GM19238 (cell line): Measurements from ENCODE around the gene NEUROG1.
"Not testable (repeated sequence)": the region's sequence is repeated elsewhere in the genome, so short reads cannot be mapped to it uniquely, and the experiment has no call there.

Experiments
- DNase-seq: peaks from one replicate; pipeline ENCODE4 v3.0.0; 2011; ENCODE audit warnings: low spot score; ENCODE audit not compliant: insufficient read length

NEUROG1 gene

DNA sequence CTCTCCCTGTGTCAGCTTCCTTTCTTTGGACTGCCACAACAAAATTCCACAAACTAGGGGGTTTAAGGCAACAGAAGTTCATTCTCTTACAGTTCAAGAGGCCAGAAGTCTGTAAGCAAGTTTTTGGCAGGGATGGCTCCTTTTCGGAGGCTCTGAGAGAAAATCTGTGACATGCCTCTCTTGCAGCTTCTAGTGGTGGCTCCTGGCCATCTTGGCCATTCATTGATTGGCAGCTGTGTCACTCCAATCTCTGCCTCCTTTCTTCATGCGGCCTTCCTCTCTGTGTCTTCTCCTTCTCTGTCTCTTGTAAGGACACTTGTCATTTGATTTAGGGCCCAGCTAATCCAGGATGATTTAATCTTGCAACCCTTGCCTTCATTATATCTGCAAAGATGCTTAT, 2.0 kb upstream of the NEUROG1 start:
- DNase-seq = no peak

- DNase-seq = no peak
Observed at GRCh38 chr5:135537271-135537670, 1.5 kb upstream of the NEUROG1 start.

- no peak for DNase-seq
Observed at GRCh38 chr5:135535420-135535819, 344 bp downstream of the NEUROG1 start.

DNA sequence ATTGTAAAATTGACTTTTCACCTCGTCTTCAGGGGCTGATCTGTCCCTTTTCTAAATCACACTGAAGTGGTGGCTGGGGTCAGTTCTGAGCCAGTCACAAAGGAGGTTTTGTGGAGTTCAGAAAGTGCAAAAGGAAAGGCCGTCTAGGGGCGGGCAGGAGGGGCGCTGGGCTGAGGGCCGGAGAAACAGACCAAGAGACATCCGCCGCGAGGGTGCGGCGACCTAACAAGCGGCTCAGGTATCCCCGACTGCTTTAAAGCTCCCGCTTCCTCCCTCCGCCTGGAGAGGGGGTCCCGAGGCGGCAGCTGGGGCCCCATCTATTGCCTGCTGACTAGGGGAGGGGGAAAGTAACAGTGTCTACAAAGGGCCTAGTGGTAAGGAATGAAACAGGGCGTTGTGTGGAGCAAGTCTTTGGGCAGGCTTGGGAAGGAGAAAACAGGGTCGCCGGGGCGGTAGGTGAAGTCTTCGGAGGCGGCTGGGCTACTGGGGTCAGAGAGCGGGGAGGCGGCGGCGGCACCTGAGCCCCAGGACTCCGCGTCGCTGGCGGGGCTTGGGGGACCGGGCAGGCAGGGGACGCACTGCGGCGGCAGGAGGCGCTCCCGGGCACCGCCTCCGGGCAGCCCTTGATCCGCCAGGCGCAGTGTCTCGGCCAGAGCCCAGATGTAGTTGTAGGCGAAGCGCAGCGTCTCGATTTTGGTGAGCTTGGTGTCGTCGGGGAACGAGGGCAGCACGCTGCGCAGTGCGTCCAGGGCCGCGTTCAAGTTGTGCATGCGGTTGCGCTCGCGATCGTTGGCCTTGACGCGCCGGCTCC, 950 bp downstream of the NEUROG1 start:
- no peak for DNase-seq

DNA sequence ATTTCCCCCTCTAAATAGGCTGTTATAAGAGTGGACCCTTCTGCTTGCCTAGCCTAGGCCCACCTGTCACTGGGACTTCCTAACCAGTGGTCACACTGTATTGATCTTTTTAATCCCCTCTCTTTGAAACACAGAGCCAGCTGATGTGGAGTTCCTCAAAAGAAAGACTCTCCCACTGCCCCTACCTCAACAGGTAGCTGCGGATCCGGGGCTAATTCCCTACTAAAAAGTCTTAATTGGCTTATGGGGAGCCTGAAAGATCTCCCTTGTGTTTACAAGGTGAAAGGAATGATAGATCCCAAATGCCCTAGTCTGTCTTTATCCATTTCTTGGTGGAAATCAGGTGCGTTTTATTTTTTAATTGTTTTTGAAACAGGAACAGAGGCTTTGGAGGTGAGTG, 2.0 kb downstream of the NEUROG1 start:
- no peak for DNase-seq

DNA sequence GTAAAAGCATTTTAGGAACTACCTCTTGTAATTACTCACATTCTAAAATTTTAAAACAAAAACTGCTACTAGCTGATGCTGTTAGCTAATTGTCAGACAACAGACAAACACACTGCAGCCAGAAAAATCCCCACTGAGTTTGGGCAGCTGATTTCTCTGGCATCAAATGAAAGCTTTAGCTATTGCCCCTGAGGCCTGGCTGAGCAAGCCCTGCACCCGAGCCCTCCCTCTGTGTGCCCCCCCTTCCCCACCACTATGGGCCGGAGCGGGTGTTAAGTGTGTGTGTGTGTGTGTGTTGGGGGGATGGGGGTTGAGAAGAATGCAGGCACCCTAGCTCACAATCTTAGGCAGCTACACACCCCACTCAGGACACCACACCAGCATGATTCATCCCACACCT, 2.4 kb downstream of the NEUROG1 start:
- no peak for DNase-seq

DNA sequence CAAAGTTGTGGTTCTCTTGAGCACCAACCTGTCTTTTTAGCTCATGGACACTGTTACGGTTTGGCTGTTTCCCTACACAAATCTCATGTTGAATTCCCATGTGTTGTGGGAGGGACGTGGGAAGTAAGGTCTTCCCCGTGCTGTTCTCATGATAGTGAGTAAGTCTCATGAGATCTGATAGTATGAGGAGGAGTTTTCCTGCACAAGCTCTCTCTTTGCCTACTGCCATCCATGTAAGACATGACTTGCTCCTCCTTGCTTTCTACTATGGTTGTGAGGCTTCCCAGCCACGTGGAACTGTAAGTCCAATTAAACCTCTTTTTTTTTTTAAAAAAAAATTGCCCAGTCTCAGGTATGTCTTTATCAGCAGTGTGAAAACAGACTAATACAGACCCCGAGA, 6.2 kb downstream of the NEUROG1 start:
- DNase-seq = not testable (repeated sequence)

- DNase-seq = no peak
Observed at GRCh38 chr5:135526924-135527323, 8.8 kb downstream of the NEUROG1 start.

DNA sequence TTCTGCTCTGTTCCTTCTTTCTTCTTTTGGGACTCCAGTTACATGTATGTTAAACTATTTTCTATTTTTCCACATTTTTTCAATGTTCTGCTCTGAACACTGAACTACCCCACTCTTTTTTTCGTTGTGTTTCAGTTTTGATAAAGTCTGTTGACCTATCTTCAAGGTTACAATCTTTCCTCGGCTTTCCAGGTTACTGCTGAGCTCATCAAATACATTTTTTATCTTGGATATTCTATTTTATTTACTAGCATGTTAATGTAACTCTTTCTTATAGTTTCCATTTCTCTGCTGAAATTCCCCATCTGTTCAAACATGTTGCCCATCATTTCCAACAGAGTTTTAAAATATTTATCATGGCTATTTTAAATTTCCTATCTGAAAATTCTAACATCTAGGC, 13.8 kb downstream of the NEUROG1 start:
- DNase-seq = no peak

GRCh38 chr5:135517631-135518030, 18.1 kb downstream of the NEUROG1 start:
- DNase-seq = no peak

DNA sequence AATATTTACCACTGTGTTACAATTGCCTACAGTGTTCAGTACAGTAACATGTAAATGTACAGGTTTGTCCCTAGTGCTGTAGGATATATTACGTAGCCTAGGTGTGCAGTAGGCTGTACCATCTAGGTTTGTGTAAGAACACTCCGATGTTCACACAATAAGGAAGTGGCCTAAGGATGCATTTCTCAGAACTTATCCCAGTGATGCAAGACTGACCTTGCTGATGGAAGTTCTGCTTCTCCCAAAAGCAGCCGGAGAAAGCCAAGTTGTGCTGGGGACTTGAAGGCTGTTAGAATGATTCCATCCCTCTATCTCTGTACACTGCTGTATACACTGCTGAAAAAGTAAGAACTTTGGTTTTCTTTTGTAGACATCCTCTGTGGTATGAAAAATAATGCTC, 21.6 kb downstream of the NEUROG1 start:
- no peak for DNase-seq

GRCh38 chr5:135511761-135512575, 23.8 kb downstream of the NEUROG1 start:
- DNase-seq = no peak

DNA sequence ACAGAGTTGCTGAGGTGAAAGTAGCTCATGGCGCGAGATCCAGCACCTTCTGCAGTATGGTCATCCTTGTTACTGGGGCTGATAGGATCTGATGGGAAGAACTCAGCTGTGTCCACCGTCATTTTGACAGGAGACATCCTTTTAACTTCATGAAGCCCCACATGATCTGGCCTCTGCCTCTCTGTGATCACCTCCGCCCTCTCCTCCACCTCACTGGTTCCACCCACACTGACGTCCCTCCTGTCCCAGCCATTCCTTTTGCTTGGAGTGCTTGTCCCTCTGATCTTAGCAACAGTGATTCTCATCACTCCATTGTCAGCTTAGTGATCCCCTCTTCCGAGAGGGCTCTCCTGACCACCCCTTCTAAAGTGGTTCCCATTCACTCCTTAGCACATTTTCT, 25.8 kb downstream of the NEUROG1 start:
- no peak for DNase-seq

DNA sequence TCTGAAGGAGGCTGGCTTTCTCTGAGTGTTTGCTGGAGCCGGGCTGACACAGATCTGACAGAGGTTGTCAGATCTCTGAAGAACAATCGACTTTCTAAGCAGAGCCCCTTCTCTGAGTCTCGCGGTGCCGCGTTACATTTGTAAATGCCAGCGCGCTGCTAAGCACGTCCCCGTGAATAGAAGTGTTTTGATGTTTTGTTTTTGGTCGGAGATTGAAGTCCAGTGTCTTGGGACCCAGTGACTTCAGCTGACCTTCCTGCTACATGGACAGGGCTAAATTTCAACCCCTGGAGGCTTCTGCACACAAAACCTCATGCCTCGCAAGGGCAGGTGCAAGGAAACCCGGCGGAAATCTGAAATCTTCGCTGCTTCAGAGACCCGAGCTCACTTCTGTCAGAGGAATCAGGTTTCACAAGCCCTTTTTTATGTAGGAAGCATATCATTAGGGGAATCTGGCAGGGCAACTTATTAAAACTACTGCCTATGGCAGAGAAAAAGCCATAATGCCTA, 27.2 kb downstream of the NEUROG1 start:
- no peak for DNase-seq

- no peak for DNase-seq
Observed at GRCh38 chr5:135505973-135506372, 29.8 kb downstream of the NEUROG1 start.

DNA sequence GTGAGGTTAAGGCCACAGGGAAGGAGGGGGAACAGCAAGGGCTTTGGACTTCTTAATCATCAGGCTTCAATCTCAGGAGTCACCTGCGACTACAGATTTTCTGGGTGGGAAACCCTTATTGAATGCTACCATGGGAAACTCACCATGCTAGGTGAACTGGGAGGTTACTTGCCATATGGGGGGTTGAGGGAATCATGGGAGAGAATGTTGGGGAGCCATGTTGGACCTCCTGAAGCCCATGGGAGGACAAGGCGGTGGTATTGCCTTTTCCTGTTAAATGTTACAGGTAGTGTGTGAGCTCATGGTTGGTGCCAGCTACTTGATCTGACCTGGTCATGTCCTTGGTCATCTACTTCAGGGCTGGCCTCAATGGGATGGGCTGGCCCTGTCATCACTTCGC, 31.4 kb downstream of the NEUROG1 start:
- no peak for DNase-seq

DNA sequence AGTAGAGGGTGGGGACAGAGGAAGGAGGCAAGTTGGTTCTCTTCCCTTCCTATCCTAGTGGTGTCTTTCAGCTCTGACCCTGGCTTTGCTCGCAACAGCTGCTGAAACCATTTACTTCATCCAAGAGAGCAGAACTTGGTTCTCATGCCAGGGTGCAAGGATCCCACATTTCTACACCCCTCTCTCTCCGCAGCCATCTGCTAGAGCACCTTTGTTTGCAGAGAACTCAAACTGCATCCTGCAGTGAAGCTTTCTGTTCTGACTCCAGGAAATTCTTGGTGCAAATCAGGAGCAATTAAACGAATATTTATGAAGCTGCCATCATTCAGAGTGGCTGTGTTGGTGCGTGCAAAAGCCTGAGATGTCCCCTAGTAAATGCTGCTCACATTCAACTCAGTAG, 31.9 kb downstream of the NEUROG1 start:
- no peak for DNase-seq

DNA sequence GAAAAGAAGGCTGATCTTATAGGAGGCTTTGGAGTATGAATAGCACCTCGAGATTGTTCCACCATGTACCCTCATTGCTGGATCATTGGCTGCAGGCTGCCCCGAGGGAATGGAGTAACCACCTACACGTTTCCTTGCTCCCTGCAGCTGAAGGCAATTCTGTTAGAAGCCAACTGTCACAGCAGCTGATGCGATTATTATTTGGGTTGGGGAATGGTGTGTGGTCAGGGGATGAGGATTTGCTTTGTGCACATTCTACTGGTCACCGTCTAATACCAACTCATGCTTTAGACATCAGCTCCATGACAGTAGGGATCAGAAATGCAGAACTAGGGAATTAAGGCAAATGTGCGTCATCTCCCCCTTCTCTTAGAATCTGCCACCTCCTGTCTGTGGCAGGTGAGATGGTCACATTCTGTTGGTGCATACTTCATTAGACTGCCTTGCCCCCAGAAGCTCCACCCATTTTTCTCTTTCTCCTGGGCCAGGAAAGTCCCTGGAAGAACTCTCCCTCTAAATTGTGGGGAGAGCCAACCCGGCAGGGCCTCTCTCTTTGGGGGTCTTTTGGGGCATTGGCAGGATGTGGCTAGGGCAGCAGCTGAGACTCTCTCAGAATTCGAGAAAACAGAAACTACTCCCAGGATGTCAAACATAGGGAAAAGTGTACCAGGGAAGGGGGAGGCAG, 32.8 kb downstream of the NEUROG1 start:
- no peak for DNase-seq

DNA sequence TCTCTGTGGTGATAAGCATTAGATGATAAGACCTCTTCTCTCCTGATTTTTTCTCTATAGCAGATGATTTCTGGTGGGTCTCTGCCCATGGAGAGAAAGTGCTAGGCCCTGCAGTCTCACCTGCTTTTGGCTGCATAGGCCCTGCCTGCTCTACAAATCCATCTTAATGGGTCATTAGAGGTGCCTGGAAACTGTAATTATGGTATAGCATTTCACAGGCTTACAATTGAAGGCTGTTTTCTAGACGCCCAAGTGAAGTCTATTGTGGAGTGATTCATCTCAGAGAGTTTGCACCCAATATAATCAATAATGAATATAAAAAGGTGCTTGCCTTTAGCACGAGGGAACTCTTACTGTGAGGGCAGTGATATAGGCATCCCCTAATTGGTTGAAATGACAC, 33.8 kb downstream of the NEUROG1 start:
- no peak for DNase-seq

- DNase-seq = no peak
Observed at GRCh38 chr5:135498637-135498995, 37.1 kb downstream of the NEUROG1 start.

DNA sequence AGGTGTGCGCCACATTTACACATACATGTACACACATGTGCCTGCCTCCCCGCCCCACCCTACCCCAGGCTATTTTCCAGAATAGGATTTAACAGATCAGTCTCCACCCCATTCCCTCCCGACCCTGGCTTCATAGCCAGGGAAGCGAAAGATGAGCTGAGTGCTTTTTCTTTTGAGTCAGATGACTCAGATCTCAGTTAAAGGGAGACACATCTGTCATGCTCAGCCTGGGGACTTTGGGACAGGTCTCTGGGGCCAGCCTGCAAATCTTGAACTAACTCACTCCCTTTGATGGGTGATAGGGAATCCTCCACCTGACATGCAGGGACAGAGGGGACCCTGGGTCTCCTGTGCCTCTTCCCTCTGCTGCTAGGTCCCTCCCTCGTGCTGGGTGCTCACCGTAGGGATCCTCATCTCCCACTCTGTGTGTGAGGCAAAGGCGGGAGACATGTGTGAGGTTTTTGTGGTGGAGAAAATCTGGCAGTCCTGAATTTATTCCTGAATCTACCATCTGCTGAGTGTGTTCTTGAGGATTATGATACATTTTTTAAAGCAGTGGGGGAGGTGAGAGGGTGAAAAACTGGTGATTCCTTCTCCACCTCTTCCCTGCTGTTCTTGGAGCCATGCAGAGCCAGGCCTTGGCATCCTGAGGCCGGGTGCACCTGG, 37.7 kb downstream of the NEUROG1 start:
- DNase-seq = no peak
